ENCODE measurements around the gene SNX9.
"Not testable (repeated sequence)": the region's sequence is repeated elsewhere in the genome, so short reads cannot be mapped to it uniquely, and the experiment has no call there.

SNX9 gene

DNA sequence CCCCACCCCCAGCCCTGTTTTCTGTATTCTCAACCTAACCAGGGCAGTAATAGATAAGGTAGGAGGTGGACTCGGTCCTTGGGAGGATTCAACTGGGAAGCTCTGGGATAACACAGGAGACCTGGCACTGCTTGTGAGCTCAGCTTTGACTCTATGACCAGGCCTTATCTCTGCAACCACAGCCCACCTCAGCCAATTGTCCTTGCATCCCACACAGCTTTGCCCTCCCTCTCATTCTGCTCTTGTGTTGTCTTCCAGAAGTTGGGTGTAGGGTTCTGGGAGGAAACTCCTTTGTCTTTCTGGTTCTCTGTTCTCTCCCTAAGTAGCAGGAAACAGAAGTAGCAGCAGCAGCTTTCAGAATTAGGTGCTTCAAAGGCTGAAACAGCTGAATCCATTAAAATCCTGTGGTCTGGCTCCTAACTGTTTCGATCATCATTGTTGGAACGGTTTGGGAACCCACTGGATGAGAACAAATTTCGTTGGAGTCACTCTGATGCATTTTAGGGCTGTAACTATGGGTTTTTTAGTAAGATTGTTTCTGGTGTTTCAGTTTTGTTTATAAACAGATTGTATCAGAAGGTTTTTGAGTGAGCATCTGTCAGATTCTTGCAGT, 32.4 kb upstream of the SNX9 start:
- TF ChIP-seq, protein P1, sequence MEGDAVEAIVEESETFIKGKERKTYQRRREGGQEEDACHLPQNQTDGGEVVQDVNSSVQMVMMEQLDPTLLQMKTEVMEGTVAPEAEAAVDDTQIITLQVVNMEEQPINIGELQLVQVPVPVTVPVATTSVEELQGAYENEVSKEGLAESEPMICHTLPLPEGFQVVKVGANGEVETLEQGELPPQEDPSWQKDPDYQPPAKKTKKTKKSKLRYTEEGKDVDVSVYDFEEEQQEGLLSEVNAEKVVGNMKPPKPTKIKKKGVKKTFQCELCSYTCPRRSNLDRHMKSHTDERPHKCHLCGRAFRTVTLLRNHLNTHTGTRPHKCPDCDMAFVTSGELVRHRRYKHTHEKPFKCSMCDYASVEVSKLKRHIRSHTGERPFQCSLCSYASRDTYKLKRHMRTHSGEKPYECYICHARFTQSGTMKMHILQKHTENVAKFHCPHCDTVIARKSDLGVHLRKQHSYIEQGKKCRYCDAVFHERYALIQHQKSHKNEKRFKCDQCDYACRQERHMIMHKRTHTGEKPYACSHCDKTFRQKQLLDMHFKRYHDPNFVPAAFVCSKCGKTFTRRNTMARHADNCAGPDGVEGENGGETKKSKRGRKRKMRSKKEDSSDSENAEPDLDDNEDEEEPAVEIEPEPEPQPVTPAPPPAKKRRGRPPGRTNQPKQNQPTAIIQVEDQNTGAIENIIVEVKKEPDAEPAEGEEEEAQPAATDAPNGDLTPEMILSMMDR (IDR thresholded peaks at IDR 0.05; ENCODE audit: low read depth, low read length), result no peak
- DNase-seq (ENCODE audit: extremely low read depth, low read depth), result no peak

DNA sequence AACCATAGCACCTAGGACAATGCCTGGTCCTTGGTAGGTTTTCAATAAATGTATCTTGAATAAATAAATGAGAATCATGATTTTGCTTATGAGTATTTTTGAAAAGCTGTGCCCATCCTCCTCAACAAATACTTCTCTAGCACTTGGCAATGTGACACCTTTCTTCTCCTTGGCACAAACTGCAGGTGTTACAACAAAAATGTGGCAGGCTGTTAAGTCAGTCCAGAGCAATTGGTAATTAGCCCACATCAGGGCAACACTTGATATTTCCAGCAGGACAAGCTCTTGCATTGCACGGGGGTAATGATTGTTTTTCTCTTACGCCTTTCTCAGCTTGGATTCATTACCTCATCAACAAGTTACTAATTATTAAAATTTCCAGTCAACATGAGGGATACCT, 31.6 kb upstream of the SNX9 start:
- no peak for DNase-seq (ENCODE audit: extremely low read depth, low read depth)
- TF ChIP-seq, protein P1 (IDR thresholded peaks at IDR 0.05; ENCODE audit: low read depth, low read length), result no peak

DNA sequence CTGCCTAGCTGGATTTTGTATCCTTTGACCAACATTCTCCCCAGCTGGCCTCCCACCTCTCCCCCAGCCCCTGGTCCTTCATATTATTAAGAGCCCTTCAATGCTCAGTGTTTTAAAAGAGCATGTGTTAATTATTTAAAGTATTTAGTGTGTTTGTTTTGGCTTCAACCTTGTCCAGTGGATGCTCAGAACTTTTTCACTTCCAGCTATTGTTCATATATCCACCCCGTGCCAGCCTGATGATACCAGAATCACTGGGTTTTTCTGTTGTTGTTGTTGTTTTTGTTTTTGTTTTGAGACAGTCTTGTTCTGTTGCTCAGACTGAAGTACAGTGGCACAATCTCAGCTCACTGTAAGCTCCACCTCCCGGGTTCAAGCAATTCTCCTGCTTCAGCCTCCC, 30.4 kb upstream of the SNX9 start:
- DNase-seq (ENCODE audit: extremely low read depth, low read depth), result no peak
- TF ChIP-seq, protein P1 (IDR thresholded peaks at IDR 0.05; ENCODE audit: low read depth, low read length), result no peak

DNA sequence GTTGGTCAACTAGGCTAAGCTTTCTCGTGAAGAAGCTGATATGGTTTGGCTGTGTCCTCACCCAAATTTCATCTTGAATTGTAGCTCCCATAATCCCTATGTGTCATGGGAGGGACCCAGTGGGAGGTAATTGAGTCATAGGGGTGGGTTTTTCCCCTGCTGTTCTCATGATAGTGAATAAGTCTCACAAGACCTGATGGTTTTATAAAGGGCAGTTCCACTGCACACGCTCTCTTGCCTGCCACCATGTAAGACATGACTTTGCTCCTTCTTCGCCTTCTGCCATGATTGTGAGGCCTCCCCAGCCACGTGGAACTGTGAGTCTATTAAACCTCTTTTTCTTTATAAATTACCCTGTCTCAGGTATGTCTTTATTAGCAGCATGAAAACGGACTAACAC, 29.0 kb upstream of the SNX9 start:
- not testable (repeated sequence) for DNase-seq (ENCODE audit: extremely low read depth, low read depth)

DNA sequence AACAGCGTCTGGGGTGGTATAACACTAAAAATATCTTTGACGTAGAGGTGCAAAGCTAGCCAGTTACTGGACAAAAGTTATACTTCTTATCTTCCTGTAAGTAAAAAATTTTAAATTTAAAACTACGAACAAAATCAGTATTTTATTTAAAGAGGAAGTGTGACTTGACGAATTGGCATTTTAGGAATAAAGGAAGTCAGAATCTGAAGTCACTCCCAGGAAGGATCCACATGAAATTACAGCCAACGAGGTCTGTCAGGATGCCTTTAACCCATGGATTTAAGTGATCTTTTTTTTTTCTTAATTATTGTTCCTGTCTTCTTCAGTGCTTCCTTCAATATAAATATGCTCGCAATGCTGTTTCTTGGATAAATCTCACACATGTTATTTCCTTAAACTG, 27.2 kb upstream of the SNX9 start:
- no peak for DNase-seq (ENCODE audit: extremely low read depth, low read depth)
- TF ChIP-seq, protein P1 (IDR thresholded peaks at IDR 0.05; ENCODE audit: low read depth, low read length), result no peak

DNA sequence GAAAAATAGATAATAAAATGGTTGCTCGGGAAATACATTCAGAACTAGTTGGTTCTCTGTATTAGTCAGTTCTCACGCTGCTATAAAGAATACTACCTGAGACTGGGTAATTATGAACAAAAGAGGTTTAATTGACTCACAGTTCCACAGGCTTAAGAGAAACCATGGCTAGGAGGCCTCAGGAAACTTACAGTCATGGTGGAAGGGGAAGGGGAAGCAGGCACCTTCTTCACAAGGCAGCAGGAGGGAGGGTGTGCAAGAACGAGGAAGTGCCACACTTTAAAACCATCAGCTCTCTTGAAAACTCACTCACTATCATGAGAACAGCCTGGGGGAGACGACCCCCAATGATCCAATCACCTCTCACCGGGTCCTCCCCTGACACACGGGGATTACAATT, 24.2 kb upstream of the SNX9 start:
- DNase-seq (ENCODE audit: extremely low read depth, low read depth), result no peak
- TF ChIP-seq, protein P1 (IDR thresholded peaks at IDR 0.05; ENCODE audit: low read depth, low read length), result no peak

DNA sequence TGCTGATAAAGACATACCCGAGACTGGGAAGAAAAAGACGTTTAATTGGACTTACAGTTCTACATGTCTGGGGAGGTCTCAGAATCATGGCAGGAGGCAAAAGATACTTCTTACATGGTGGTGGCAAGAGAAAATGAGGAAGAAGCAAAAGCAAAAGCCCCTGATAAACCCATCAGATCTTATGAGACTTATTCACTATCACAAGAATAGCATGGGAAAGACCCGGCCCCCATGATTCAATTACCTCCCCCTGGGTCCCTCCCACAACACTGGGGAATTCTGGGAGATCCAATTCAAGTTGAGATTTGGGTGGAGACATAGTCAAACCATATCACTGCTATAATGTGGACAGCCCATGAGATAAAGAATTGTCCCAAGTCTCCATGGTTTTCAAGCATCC, 23.5 kb upstream of the SNX9 start:
- not testable (repeated sequence) for DNase-seq (ENCODE audit: extremely low read depth, low read depth)

DNA sequence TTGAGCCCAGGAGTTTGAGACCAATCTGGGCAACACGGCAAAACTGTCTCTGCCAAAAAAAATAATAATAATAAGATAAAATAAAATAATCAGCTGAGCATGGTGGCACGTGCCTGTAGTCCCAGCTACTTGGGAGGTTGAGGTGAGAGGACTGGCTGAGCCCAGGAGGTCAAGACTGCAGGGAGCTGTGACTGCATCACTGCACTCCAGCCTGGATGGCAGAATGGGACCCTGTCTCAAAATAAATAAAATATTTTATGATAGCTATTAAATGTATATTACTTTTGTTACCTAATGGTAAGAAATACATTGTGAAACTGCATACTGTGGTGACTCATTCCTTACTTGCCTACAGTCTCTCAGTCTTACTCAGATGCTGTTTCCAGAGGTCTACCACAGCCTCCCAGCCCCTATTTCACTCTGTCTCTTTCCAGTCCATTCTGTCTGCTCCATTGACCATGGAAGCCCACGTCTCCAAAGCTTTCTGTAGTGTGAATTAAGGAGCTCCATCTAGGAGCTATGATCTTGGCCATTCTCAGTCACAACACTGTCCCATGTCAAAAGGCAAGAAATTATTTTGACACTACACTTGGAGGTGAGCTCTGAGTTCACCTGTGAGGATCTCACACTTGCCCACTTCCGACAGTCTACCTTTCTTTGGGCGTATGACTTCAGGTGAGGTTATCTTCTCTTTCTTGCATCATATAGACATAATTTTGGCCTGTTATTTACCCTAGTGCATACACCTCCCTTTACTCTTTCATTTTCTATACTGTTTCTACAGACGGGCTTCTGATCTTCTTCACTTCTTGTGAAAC, 22.4 kb upstream of the SNX9 start:
- no peak for DNase-seq (ENCODE audit: extremely low read depth, low read depth)
- TF ChIP-seq, protein P1 (IDR thresholded peaks at IDR 0.05; ENCODE audit: low read depth, low read length), result no peak

All from AG09319 (cell line).